Transverse colon (tissue), 3 donors: ENCODE measurements around the gene UMAD1.

ENCODE experiments used
- EP300 ChIP-seq: sonication (generic); formaldehyde crosslinking; IDR thresholded peaks from one replicate; pipeline ENCODE4 v1.6.1; 2017; ENCODE audit warnings: antibody characterized with exemption, low read depth
- TF ChIP-seq, protein P1 (sequence below), 5 experiments: fragments of 200-600 bp in 3 of 5; fragments of 450-650 bp in 2 of 5; sonication (generic) in 3 of 5; IDR thresholded peaks; 1 replicate in 2 of 5; 2 replicates in 3 of 5; pipeline ENCODE4 v1.5.1; 2016 to 2017; ENCODE audit warnings: antibody characterized with exemption in 5 of 5, inconsistent platforms in 3 of 5, mild to moderate bottlenecking in 2 of 5, moderate library complexity in 1 of 5

DNA sequence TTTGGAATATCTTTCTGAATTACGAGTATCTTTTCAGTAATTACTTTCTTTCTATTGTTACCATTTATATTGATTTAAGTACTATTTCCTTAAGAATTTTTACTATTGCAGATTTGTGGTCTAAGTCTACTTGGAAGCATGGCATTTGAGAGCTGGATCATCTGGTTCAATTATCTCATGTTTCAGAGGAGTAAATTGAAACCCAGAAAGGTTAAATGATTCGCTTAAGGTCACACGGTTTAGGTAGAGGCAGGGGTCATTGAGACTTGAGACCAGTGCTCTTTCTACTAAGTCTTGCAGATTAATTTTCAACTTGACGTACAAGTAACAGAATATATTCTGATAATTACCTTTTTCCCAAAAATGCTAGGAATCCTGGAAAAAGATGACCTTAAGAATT lies 218.9 kb downstream of the UMAD1 start:
- no peak for TF ChIP-seq EP300
- TF ChIP-seq, protein P1, sequence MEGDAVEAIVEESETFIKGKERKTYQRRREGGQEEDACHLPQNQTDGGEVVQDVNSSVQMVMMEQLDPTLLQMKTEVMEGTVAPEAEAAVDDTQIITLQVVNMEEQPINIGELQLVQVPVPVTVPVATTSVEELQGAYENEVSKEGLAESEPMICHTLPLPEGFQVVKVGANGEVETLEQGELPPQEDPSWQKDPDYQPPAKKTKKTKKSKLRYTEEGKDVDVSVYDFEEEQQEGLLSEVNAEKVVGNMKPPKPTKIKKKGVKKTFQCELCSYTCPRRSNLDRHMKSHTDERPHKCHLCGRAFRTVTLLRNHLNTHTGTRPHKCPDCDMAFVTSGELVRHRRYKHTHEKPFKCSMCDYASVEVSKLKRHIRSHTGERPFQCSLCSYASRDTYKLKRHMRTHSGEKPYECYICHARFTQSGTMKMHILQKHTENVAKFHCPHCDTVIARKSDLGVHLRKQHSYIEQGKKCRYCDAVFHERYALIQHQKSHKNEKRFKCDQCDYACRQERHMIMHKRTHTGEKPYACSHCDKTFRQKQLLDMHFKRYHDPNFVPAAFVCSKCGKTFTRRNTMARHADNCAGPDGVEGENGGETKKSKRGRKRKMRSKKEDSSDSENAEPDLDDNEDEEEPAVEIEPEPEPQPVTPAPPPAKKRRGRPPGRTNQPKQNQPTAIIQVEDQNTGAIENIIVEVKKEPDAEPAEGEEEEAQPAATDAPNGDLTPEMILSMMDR (IDR thresholded peaks at IDR 0.05), result no peak
